ENCODE data around the gene ZMIZ1.
"Not testable (repeated sequence)": the region's sequence is repeated elsewhere in the genome, so short reads cannot be mapped to it uniquely, and the experiment has no call there.

The ZMIZ1 gene

DNA sequence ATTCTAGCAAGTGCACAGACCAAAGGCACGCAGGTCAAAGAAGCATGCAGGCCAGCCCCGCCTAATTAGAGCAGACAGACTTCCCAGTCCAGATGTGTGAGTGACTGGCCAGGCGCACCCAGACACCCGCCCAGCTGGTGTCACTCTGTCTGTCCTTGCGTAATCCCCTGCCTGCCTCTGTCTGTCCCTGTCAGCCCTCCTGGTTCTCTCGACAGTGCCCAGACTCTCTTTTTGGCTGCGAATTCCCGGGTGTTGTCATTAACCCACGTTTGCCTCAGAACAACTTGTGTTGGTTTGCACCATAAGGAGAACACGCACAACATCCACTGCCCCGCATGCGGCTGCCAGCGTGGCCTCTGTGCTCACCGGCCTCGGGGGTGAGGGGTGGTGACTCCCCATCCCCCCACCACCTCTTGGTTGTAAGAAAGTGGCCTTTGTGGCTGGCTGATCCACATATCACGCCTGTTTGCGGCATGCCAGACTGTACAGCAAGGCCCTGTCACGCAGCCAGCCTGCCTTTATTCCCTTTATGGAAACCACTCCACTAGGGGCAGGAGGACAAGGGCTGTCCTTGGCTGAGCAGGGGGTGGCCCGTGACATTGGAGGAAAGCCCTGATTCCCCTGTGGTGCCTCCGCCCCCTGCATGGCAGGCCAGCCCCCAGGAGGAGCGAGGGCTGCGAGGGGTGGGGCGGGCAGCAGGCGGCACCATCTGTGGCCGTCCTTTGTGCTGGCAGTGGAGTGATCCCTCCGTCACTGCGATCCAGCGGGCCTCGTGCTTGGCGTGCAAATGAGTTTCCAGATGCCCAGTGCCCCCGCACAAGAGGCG is 205.7 kb downstream of the ZMIZ1 start:
- DNase-seq = no peak

DNA sequence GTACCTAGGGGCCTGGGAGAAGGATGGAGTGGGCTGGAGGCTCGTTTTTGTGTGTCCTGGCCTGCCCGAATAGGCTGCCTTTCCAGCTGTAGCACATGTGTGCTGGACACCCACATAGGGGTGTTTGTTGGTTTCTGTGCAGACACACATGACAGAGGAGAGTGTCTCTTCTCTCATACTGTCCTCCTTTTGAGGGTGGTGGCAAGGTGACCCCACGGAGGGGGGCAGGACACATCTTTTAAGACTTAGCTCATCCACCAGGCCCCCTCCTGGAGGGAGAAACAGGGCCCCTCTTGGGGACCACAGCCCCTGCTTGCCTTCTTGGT is 206.3 kb downstream of the ZMIZ1 start:
- no peak for DNase-seq

DNA sequence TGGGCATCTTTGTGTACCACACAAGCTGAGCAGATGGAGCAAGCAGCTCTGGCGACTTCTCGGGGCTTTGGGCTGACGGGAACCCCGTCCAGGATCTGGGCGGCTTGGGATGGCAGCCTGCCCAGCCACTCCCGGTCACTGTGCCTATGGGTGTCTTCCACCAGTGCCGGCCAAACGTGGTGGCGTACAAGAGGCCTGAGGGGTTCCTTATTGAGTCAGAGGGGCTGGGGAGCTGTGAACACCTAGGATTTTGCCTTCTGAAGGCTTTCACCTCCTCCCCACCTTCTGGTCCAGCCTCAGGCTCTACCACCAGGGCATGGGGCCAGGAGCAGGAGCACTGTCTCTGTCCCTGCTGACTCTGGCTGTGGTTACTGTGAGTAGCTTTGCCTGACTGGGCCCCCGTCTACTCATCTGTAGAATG is 206.7 kb downstream of the ZMIZ1 start:
- no peak for DNase-seq

DNA sequence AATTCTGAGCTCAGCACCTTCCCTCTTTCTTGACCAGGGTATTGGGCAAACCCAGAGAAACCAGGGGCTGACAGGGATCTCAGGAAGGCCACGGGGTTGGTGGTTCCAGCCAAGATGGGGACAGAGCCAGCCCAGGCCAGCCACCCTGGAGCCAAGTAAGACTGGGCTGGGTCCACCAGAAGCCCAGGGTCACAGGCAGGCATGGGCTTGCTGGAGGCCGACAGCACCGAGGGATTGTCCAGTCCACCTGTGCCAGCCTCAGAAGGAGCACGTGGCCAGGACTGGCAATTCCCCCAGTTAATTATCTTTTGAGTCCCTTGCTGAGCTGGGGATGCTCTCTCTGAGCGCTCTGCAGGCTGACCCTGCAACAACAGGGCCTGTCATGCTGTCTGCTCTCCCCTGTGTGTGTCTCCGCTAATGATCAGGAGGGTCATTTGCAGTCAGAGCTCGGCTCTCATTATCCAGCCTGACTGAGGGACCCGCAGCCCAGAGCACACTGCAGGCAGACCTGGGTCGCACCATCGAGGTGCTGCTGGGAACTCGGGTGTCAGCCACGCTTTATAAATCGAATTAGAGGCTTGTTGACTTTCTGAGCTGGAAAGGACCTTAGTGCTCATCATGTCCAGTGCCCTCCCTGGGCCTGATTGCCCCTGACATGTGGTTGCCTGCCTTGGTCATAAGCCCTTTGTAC is 209.0 kb downstream of the ZMIZ1 start:
- DNase-seq = no peak

DNA sequence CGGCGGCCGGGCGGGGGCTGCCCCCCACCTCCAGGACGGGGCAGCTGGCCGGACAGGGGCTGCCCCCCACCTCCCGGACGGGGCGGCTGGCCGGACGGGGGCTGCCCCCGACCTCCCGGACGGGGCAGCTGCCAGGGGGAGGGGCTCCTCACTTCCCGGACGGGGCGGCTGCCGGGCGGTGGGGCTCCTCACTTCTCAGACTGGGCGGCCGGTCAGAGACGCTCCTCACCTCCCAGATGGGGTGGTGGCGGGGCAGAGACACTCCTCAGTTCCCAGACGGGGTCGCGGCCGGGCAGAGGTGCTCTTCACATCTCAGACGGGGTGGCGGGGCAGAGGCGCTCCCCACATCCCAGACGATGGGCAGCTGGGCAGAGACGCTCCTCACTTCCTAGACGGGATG is 210.3 kb downstream of the ZMIZ1 start:
- not testable (repeated sequence) for DNase-seq

DNA sequence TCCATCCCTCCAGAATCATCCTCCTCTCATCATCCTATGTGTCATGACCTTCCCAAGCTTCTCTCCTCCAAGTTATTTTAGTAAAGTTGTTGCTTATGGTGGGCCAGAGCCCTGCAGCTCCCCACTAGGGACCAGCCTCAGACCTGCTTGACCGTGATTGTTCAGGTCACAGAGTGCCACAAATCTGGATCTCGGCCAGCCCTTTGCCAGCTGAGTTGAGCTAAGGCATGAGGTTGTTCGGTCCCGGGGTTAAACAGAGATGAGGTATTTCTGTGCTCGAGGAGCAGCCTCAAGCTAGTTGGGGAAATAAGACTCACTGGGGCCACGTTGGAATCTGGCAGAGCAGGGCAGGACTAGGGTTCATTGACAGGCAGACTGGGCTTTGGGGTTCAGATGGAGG is 212.2 kb downstream of the ZMIZ1 start:
- DNase-seq = no peak

DNA sequence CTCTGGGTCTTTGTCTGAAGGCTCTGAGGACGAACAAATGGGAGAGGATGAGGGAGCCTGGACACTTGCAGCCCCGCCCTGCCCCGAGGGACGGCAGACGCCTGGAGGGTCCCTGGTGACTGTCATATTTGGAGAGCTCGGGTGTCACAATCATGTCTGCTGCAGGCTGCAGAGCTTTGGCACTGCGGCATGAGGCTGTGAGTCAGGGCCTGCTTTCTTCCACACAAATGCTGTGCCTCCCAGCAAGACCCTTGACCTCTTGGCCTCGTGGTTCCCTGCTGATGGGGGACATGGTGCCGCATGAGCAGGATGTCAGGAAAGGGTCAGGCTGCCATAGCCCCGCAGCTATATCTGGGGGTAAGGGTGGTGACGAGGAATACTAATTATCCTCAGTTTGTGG is 213.6 kb downstream of the ZMIZ1 start:
- no peak for DNase-seq

DNA sequence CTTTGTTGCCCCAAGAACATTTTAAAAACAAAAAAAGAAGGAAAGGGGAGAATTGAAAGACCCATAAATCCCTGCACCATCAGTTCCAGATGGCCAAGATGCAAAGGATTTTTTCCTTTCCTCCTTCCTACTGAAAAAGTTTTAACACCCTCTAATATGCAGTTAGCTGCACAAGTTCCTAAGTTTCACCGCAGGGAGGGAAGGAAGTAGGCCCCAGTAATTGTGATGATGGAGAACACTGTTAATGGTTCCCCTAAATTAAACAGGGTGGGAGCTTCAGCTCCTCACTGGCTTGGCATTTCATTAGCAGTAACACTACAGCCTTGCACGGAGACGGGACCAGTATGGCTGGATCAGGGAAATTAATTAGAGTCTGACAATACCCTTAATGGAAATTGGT is 214.8 kb downstream of the ZMIZ1 start:
- DNase-seq = no peak

DNA sequence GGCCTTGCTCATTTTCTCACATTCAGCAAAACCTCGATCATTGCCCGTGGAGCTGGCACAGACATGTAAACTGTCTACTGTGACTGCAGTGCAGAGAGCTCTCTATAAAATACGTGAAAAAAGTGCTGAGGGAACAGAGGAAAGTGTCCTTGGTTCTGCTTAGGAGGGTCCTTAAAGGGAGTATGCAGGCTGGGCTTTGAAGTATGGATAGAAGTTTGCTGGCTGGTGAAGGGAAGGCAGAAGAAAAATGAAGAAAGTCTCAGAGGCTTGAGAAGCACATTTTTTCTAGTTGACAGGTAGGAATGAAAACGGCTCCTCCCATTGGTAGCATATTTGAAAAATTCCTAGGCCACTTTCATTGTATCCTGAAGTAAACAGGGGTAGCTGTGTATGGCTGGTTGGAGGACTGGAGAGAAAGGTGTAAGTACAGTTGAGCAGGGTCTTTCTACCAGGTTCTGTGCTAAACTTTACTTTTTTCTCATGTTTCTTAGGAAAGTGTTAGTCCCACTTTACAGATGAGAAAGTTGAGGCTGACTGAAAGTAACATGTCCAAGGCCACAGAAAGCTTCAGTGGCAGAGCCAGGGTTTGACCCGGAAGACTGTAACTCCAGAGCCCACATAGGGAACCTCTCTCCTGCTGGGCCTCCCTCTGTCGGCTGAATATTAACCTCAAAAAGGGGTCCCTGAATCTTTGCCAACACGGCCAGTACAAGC is 215.5 kb downstream of the ZMIZ1 start:
- DNase-seq = no peak

DNA sequence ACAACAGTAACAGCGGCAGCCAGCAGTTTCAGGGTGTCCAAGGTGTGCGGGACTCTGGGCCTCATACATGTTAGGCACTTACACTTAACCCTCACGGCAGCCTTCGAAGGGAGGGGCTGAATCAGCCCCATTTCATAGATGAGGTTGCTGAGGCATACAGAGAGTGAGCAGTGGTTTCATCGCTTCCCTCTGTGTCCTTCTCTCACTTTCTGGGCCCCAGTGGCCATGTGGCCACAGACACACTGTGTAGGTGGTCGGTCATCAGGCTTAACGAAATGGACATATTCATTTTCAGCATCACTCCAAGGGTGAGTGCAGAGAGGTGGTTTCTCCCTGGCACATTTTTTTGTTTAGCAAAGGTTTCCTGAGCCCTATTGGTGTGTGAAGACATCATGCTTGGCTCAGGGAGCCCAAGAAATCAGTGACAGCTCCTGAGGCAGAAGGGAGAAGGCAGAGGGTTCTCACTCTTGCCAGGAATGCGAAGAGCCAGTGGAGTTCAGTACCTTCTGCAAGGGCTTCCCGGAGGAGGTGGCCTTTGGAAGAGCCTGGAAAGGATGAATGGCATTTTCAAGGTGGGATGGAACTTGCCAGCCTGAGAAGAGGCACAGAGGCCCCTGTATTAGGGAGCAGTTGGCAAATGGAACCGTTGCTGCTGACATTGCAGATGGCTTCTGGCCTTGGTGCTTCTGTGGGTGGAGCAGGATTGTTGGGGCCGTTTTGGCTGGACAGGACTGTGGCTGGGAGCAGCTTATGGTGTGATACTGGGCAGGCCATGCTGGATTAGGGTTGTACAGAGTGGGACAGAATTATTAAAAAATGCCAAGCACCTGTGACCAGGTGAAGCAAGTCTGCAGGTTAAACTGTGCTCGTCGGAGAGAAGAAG is 216.8 kb downstream of the ZMIZ1 start:
- peak; percentile 57 for DNase-seq

DNA sequence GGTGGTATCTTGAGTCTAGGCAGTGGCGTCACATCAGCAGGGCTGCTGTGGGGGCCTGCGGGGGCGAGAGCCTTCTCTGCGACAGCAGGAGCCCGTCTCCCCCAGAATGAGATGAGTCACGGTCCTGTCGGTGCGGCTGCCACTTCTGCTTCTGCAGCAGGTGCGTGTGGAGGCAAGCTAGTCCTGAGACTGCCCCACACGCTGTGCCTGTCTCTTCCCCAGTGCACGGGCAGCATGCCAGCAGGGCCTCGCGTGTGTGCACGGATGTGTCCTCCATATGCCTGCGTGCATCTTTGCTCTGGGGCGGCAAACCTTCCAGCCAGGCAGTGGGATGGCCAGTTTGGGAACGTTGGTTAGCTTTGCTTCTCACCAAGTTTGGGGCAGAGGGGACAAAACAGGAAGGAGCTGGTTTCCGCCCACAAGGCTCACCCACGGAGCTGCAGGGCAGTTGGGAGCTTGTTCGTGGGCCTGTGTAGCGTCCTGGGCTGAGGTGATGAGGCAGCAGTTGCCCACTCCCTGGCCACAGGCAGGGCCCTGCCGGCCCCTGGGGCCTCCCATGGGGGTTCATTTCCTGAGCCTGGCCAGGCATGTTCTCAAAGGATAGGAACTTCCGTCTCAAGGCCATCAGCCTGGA is 217.7 kb downstream of the ZMIZ1 start:
- peak; percentile 83 for DNase-seq

DNA sequence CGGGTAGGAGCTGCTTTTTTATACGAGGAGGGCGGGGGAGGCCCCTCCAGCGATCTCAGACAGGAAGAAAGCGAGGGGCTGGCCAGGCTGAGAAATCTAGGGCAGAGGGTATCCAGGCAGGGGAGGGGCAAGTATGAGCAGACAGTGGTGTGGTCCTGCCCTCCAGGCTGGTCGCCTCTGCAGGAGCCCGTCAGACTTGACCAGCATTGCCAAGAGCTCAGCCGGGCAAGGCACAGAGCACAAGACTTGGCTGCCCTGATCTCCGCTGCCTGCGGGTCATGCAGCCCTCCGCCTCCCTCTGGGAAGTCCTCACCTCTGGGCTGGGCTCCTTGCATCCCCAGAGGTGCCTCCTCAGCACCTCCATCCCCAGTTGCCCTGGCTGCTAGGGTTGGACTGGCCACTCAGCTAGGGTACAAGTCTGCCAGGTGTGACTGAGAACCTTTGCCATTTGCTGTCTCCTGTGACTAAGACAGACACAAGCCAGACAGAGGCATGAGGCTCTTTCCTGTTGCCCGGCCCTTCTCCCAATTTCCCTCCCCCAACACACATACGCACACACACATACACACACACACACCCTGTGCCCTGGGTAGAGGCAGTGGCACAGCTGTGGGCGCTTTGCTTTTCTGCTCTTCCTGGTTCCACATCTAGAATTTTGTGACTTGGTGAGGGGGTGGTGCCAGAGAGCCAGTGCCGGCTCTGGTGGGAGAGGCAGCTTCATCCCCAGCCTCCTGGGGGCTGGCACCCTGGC is 219.4 kb downstream of the ZMIZ1 start:
- no peak for DNase-seq

DNA sequence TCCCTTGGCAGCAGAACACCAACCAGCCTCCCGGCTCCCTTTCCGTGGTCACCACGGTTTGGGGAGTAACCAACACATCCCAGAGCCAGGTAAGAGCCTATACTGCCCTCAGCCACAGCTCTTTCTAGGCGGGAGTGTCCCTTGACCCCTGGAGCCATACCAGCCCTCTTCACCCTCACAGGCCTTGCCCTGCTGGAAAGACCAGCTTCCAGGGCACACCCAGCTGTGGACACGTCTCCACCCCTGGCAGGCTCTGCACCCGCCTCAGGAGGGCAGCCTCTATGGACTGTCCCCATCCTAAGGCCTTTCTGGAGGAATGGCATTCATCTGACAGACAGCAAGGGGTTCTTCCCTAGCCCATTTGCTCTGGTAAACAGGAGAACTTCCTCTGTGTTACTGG is 221.0 kb downstream of the ZMIZ1 start:
- DNase-seq = no peak

DNA sequence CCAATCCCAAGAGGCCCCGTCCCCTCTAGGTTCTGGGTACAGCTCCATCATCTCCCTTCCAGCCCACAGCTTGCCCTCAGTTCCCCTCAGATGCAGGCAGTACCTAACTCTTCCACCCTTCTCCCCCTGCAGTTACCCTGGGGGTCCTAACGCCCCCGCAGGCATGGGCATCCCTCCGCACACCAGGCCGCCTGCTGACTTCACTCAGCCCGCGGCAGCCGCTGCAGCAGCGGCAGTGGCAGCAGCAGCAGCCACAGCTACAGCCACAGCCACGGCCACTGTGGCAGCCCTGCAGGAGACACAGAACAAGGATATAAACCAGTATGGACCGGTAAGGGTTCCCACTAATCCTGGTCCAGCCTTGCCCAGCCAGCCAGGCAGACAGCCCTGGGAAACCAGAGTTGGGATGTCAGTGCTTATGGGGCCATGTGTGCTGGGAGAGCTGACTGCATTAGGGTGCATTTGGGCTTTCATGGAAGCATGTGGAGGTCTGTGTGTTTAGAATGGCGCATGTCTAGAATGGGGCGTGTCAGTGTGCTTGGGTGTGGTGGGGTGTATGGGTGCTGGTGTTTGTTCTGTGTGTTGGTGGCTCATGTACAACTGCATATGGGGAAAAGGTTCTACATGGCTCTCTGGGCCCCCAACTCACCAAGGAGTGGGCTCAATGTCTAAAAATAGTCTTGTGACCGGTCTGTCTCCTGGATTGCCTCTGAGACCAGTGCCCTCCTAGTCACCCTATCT is 223.4 kb downstream of the ZMIZ1 start:
- DNase-seq = no peak

DNA sequence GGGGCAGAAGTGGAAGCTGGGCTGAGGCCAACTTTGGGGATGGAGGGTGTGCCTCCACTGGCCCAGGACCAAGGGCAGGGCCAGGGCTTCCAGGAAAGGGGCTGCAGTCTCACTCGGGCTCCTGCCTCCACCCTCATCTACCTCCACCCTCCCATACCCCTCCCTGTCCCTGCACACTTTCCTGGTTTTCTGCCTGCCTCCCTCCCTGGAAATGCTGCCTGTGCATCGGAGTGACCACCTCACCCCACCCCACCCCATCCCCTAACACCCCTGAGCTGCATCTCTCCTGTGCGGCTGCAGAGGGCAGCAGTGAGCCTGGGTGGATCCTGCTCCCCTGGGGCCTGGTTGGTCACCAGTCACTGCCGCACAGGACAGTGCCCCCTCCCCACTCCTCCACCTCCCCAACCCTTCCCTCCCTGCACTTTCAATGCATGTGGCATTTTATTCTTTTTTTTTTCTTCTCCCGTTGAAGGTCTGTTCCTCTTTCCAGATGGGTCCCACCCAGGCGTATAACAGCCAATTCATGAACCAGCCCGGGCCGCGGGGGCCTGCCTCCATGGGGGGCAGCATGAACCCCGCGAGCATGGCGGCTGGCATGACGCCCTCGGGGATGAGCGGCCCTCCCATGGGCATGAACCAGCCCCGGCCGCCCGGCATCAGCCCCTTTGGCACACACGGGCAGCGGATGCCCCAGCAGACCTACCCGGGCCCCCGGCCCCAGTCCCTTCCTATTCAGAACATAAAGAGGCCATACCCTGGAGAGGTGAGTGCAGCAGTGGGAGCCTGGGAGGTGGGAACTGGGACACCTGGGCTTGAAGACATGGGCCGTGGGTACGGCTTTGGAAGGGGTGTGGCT is 224.4 kb downstream of the ZMIZ1 start:
- peak; percentile 22 for DNase-seq

DNA sequence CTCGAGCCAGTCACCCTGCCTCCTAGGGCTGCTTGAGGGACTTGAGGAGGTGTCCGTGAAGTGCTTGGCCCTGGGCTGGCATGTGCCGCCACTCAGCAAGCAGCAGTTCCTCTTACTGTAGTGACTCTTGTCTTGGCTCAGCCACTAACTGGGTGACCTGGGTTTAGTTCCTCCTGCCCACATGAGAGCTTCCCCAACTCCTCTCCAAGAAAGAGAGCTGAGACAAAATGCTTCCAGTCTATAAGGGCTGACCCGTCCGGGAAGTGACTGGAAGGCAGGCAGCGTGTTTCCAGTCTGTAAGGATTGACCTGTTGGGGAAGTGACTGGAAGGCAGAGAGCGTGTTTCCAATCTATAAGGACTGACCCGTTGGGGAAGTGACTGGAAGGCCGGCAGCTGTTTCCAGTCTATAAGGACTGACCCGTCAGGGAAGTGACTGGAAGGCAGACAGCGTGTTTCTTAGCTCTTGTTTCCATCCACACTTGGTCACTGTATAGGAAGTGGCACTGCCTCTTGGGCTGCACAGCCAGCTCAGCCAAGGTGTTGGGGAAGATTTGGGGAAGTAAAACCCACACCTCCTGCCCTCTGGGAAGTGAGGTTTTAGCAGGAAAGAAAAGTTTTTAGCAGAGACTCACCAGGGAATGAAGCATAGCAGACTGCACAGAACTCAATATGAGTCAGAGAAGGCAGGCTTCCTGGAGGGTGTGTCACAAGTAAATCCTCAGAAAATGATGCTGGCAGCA is 225.2 kb downstream of the ZMIZ1 start:
- no peak for DNase-seq

DNA sequence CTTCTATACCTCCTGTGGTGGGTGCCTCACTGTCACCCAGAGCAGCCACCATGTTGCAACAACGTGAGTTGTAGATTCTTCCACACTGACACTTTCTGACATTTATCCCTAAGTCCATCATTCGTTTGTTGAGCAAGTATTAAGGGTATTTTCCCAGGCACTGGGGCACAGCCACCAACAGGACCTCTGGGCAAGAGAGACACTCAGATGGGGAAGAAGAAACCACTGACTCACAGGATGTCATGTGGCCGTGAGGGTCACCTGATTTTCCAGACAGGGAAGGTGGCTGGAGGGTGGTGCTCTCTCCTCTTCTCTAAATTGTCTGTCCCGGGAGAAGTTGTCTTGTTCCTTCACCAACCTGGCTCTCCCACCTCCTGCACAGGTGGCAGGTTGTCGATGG is 226.8 kb downstream of the ZMIZ1 start:
- no peak for DNase-seq

DNA sequence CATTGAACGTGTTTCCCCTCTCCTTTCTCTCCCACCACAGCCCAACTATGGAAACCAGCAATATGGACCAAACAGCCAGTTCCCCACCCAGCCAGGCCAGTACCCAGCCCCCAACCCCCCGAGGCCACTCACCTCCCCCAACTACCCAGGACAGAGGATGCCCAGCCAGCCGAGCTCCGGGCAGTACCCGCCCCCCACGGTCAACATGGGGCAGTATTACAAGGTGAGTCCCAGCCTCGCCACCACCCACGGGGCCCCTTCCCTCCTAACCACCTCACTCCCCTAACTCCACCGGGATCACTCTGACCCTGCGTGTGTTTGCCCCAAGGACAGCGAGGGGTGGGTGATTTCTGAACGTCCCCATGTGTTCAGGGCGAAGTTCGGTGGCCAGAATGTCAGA is 227.7 kb downstream of the ZMIZ1 start:
- DNase-seq = no peak
